Right renal pelvis (tissue), 4 donors: ENCODE measurements around the gene CEP164. TPM values are rescaled to one million over a fixed set of nuclear protein-coding genes. Genes with fewer than 3 reads are reported as not detected.

ENCODE experiments used
- DNase-seq, 4 donors: peaks; one replicate each; pipeline ENCODE4 v3.0.0-alpha.2; 2013; ENCODE audit warnings: low read depth in 4 of 4, low spot score in 3 of 4, missing footprints in 1 of 4
- polyA plus RNA-seq, 4 donors: library from polyadenylated mRNA; unstranded; fragments of 120-200 nt; gene quantifications; one replicate each; pipeline ENCODE4 v1.2.1, GENCODE V29; 2013; ENCODE audit not compliant: insufficient read length in 4 of 4

Gene CEP164
- polyA plus RNA-seq, 4 donors: 20.0 to 27.4 (median 24.2) TPM

DNA sequence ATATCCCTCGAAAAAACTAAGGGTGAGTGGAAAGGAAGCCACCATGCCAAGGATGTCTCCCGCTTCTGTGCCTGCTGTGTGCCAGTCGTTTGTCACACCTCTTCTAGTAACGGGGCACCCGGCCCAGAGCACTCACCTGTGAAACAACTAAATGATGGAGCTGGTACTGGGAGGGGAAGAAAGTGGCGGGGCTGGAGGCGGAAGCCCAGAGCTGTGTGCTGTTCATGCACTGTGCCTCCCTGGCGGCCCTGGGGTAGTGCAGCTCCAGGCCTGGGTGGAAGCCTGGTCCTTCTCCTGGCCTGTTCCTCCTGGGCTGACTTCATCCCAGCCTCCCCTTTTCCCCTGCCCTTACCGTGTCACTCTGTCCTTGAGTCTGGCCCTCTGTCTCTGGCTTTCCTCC, 130.2 kb downstream of the CEP164 start:
- no peak for DNase-seq

DNA sequence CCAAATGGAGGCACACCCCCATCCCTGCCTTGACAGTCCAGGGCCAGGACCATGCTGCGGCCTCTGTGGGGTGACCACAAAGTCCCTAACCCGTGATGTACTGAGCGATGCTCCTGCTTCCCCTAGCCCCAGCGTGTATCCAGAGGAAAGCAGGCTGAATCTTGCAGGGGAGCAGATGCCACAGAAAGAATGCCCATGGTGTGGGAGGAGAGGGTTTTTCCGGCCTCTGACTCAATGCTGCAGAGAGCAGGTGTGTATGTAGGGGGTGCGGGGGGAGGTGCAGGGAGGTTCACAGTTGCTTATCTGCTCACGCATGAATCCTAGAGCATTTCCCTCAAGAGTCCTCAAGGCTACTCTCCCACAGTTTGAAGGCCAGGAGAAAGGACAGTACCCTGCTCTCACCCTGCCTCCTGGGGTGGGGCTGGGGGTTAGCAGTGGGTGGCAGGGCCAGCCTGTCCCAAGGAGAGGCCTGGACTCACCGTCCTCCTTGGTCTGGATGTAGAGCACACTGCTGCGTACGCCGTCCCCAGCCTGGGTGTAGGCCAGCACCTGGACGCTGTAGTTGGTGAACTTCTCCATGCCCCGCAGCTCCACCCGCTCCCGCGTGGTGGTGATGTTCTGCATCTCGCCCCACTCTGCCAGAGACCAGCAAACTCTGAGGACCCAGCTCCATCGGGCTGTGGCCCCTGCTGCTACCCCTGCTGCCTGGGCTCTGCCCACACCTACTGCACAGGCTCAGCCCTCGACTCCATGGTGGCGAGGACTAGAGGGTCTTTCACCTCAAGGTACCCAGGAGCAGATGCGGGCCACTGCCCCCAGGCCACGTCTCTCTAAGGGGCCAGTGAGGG, 130.8 kb downstream of the CEP164 start:
- DNase-seq: no peak

DNA sequence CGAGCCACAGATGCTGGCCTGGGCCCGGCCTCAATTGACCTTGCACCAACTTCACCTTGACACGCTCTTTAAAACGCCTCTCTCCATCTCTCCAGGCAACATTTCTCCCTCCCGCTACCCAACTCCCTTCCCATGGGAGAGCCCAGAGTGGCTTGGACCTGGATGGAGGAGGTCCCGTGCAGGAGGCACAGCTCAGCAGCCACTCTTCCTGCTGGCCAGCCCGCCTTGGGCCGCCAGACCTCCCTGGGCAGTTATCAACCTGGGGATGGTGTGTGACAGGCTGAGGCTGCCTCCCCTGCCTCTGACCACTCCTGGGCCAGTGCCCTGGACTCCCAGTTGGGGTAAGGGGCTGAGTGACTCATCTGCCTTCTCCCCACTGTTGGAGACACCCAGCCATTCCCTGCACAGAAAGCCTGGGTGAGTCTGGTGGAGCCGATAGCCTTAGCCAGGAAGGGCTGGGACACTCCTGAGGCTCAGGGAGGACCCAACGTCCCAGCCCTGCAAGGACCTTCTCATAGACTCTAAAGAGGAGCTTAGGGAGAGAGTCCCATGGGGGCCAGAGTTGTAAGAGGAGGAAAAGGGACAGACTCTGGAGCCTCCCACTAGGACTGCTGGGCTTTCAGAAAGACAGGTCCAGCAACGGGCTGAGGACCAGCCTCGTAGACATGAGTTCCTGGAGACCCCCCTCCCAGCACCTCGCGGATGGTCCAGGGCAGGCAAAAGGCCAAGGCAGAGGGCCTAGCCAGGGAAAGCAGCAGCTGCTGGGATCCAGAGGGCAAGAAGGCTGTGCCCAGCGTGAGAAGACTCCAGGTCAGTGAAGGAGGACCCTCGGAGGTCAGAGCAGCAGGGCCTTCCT, 131.7 kb downstream of the CEP164 start:
- DNase-seq: no peak

DNA sequence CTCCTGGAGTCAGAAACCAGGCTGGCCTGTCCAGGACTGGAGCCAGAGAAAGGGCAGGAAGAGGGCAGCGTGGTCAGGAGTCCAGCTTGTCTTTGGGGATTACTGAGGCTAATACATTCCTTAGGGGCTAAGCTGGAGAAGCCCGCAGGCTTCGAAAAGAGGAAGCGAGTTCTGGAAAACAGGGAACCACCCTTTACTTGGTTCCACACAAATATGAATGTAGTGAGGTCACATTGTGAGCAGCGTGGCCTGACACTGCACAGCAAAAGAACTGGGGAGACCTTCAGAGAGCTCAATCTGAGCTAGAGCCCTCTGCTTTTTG, 132.3 kb downstream of the CEP164 start:
- no peak for DNase-seq

DNA sequence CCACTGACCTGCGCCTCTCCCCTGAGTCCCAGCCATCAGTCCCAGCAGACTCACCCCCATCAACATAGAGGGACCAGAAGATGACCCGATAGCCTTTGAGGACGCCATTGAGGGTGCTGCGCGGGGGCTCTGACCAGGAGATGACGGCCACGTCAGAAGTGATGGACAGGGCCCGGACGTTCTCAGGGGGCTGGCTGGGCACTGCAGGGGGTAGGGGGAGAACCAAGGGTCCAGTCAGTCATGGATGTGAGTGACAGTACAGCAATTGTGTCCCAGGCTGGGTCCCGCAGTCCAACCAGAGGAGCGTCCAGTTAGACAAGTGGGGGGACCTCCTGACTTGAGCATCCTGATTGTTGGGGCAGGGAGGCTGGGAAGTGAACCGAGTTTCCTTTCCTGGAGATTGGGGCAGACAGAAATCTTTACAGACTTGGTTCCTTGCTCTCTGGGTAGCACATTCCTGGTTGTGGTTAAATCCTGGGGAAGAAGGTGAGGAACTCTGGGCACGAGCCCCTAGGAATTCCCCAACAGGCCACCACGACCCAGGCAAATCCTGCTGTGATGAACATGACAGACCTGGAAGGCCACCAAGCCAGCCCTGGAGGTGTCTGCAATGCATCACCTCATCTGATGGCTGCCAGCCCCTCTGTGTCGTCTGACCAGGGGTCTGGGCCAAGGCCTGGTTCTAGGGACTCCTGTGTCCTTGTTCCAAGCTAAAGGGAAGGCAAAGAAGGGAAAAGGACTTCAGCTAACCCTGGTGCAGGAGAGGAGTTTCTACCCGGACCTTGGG, 133.9 kb downstream of the CEP164 start:
- no peak for DNase-seq

DNA sequence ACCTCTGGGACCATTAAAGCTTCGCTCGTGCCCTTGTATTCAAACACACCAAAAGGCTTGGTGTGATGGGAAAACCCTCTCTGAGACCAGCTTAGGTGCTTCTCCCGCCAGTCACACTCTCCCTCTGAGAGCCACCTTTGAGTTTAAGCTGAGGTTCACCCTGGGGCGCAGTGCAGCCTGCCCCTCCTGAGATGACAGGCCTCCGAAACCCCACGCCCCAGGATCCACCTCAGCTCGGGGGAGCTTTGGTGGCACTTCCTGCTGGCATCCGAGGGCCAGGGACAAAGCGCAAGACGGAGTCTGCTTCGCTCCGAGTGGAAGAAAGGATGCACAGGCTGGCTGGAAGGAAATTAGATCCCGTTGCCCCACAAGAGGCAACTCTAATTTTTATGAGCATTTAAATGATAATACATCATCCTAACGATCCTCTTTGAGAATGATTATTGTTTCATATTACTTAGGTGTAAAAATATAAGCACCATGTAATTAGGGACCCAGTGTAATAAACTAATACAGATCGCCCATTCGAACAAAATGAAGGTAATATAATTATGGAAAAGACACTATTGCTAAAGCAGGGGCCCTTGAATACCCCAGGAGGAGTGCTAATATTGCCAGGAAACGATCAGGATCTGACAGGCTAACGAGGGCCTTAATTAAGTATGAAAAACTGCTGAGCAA, 134.7 kb downstream of the CEP164 start:
- no peak for DNase-seq

DNA sequence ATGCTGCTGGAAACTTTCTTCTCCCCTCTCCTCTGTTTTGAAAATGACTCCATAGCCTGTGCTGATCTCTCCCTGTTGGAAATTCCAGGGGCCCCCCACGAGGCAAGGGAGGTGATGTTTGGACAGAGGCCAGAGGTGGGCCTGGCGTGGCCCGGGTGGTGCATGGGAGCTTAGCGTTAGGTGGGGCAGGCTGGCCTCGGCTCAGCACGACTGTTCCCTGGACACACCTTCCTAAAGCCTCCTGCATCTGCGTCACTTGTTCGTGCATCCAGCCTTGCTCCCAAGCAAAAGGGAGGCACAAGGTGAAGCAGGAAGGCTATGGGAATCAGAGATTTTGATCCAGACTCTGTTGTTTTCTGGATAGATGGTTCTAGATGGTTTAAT, 135.2 kb downstream of the CEP164 start:
- no peak for DNase-seq

Other genes with a start within 250 kb of the CEP164 start
- 10 to 100 TPM; 30.9 to 35.9 (median 34.4) TPM for gene SIK3, start 229.4 kb upstream of the CEP164 start, polyA plus RNA-seq
- 10 to 100 TPM; 69.0 to 76.5 (median 72.1) TPM for gene PAFAH1B2, start 183.6 kb upstream of the CEP164 start, polyA plus RNA-seq
- gene SIDT2, start 149.1 kb upstream of the CEP164 start, polyA plus RNA-seq: 10 to 100 TPM; 41.5 to 42.1 (median 41.9) TPM
- 100 to 1,000 TPM; 110 to 181 (median 125) TPM for gene TAGLN, start 128.5 kb upstream of the CEP164 start, polyA plus RNA-seq
- 10 to 100 TPM; 20.7 to 22.3 (median 21.4) TPM for gene PCSK7, start 95.8 kb upstream of the CEP164 start, polyA plus RNA-seq
- 10 to 100 TPM; 25.9 to 34.7 (median 30.1) TPM for gene RNF214, start 95.2 kb upstream of the CEP164 start, polyA plus RNA-seq
- gene BACE1-AS, start 36.5 kb upstream of the CEP164 start, polyA plus RNA-seq: 10 to 100 TPM; 15.6 to 24.8 (median 19.5) TPM
- 10 to 100 TPM; 58.2 to 64.9 (median 63.1) TPM for gene BACE1, start 11.6 kb upstream of the CEP164 start, polyA plus RNA-seq